Esophagus muscularis mucosa (tissue), 4 donors: ENCODE results near the gene PPIF. TPM values are rescaled to one million over a fixed set of nuclear protein-coding genes. Genes with fewer than 3 reads are reported as not detected.

Source experiments
- DNase-seq: peaks from one replicate; pipeline ENCODE4 v3.0.0-alpha.2; 2017; ENCODE audit errors: extremely low spot score
- H3K27ac ChIP-seq, 4 donors: fragments of 200-600 bp; sonication (generic); replicated peaks in 1 of 4; 1 replicate in 3 of 4; 2 replicates in 1 of 4; pipeline ENCODE4 v1.5.1; 2016 to 2019; ENCODE audit warnings: mild to moderate bottlenecking in 1 of 4
- H3K27me3 ChIP-seq, 4 donors: fragments of 200-600 bp; sonication (generic); one replicate each; pipeline versions ENCODE4 v1.5.1 to v1.6.0; 2016 to 2019
- H3K36me3 ChIP-seq, 4 donors: fragments of 200-600 bp; sonication (generic); one replicate each; pipeline ENCODE4 v1.5.1; 2016 to 2019
- H3K4me1 ChIP-seq, 4 donors: fragments of 200-600 bp; sonication (generic); one replicate each; pipeline ENCODE4 v1.5.1; 2016 to 2019
- H3K4me3 ChIP-seq, 4 donors: fragments of 200-600 bp; sonication (generic); 1 replicate in 2 of 4; 2 replicates in 2 of 4; pipeline ENCODE4 v1.5.1; 2016 to 2019; ENCODE audit warnings: mild to moderate bottlenecking in 4 of 4, moderate library complexity in 1 of 4
- H3K9me3 ChIP-seq, 4 donors: fragments of 200-600 bp; sonication (generic); 1 replicate in 3 of 4; 2 replicates in 1 of 4; pipeline ENCODE4 v1.5.1; 2016 to 2019
- EP300 ChIP-seq: sonication (generic); formaldehyde crosslinking; IDR thresholded peaks from one replicate; pipeline ENCODE4 v1.6.1; 2017; ENCODE audit warnings: antibody characterized with exemption
- POLR2A ChIP-seq: fragments of 450-650 bp; IDR thresholded peaks from one replicate; pipeline ENCODE4 v1.6.1; 2017; ENCODE audit warnings: antibody characterized with exemption, moderate library complexity, mild to moderate bottlenecking, low read depth
- POLR2AphosphoS5 ChIP-seq, 2 donors: sonication (generic); formaldehyde crosslinking; IDR thresholded peaks; one replicate each; pipeline ENCODE4 v1.6.1; 2017; ENCODE audit warnings: antibody characterized with exemption in 2 of 2
- WGBS: methylation state at CpG from one replicate; pipeline ENCODE4 v1.1.5; 2018; 5-methylcytosine and 5-hydroxymethylcytosine counted together
- intact Hi-C: fragments of 100-400 bp; cut with DNase I; formaldehyde crosslinking; loops from one replicate; pipeline ENCODE4 v1.15.1; 2023
- total RNA-seq, 4 donors: library from RNA; depleted of rRNA; stranded (reverse); fragments of >200 nt; gene quantifications; one replicate each; pipeline versions ENCODE4 v1.1.0 to v1.2.1, GENCODE V29; 2016
- TF ChIP-seq, protein P1 (sequence below), 3 experiments: fragments of 200-600 bp in 2 of 3; fragments of 450-650 bp in 1 of 3; sonication (generic) in 2 of 3; IDR thresholded peaks; one replicate each; pipeline ENCODE4 v1.5.1; 2017 to 2019; ENCODE audit warnings: antibody characterized with exemption in 3 of 3, mild to moderate bottlenecking in 2 of 3, moderate library complexity in 1 of 3

PPIF gene
- total RNA-seq, 4 donors from 2014 or later, result 19.5 to 42.2 (median 24.4) TPM

DNA sequence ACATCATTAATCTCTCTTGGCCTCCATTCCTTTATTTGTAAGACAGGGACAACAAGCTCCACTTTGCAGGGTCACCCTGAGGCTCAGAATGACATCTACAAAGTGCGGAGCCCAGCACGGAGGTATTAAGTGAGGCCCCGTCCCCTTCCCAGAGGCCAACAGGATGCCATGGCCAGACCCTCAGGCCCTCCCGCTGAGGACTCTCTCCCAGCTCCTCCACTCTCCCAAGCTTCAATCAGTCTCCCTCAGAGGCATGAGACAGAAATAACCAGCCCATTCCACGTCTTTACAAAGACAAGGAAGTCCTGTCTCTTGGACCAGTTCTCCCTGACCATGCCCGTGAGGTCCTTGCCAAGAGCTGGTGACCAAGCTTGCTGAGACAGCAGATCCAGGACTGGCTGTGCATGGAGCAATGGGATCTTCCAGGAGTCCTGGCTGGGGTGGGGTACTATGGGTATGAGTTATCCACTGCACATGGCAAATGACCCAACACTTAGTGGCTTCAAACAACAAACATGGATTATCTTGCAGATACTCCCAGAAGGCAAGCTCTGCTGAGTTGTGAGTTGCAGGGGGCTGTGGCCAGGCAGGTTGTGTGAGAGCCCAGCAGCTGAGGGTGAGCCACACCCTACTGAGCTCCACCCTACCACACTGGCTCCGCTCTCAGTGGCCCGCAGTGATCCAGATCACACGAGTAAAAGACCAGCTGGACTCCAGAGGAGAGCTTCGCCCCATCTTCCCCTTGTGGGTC, 4.3 kb upstream of the PPIF start:
- H3K27ac ChIP-seq, result no peak overlapping the region
- TF ChIP-seq, protein P1, sequence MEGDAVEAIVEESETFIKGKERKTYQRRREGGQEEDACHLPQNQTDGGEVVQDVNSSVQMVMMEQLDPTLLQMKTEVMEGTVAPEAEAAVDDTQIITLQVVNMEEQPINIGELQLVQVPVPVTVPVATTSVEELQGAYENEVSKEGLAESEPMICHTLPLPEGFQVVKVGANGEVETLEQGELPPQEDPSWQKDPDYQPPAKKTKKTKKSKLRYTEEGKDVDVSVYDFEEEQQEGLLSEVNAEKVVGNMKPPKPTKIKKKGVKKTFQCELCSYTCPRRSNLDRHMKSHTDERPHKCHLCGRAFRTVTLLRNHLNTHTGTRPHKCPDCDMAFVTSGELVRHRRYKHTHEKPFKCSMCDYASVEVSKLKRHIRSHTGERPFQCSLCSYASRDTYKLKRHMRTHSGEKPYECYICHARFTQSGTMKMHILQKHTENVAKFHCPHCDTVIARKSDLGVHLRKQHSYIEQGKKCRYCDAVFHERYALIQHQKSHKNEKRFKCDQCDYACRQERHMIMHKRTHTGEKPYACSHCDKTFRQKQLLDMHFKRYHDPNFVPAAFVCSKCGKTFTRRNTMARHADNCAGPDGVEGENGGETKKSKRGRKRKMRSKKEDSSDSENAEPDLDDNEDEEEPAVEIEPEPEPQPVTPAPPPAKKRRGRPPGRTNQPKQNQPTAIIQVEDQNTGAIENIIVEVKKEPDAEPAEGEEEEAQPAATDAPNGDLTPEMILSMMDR (IDR thresholded peaks at IDR 0.05), result no peak
- TF ChIP-seq POLR2A (no peak), EP300 (no peak), POLR2AphosphoS5 (IDR thresholded peaks at IDR 0.05) (no peak)

DNA sequence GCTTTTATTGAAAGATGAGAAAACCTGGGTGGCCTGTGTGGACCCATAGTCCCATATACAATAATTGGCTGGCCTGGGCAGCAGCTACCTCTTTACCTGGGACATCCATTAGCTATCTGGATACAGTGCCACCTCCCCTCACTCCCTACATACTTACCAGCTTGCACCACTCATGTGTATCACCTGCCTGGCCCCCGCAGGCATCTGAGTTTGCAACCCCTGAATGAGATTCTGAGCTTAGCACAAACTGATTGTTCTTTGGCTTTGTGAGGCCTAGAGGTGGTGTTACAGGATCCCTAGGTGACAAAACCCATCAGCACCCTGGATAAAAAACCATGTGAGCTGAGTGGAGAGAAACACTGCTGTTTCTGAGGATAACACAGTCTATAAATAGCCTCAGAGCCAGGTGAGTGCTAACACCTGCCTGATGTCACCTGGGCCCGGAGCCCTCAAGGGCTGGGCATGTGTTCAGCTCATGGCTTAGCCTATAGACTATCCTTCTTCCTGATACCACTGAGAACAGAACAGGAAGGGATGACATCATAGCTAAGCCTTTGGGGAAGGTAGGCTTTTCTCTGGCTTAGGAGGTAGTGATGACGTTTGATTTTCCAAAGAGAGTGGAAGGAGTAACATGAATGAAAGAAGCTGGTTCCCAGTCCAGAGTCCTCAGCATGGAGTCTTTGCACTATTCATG, 2.6 kb upstream of the PPIF start:
- H3K4me1 ChIP-seq, result peaks cover 24 to 63% (median 40%) of the 10 kb centered on the region in 4 donors
- no peak overlapping the region for H3K27ac ChIP-seq
- intact Hi-C loops, result no loop called here
- H3K27me3 ChIP-seq, result no peaks in the 10 kb centered on the region
- 75% methylated on average over 2 of the region's 3 CpGs for WGBS
- H3K9me3 ChIP-seq, result no peaks in the 10 kb centered on the region
- no peak for DNase-seq
- no peak overlapping the region for H3K4me3 ChIP-seq
- TF ChIP-seq EP300 (no peak), POLR2A (no peak), POLR2AphosphoS5 (IDR thresholded peaks at IDR 0.05) (no peak)
- TF ChIP-seq, protein P1 (IDR thresholded peaks at IDR 0.05), result no peak
- H3K36me3 ChIP-seq, result peaks cover 2 to 7% (median 5%) of the 10 kb centered on the region in 4 donors

More for the DNA sequence above, 4.3 kb upstream of the PPIF start:
- Histone ChIP-seq H3K4me1 (peaks cover 11 to 46% (median 24%) of the 10 kb centered on the region in 4 donors), H3K27me3 (no peaks in the 10 kb centered on the region), H3K36me3 (no peaks in the 10 kb centered on the region), H3K9me3 (no peaks in the 10 kb centered on the region), H3K4me3 (no peak overlapping the region)
- DNase-seq, result no peak
- 82% methylated on average over 3 of the region's 10 CpGs for WGBS
- intact Hi-C loops, result no loop called here

DNA sequence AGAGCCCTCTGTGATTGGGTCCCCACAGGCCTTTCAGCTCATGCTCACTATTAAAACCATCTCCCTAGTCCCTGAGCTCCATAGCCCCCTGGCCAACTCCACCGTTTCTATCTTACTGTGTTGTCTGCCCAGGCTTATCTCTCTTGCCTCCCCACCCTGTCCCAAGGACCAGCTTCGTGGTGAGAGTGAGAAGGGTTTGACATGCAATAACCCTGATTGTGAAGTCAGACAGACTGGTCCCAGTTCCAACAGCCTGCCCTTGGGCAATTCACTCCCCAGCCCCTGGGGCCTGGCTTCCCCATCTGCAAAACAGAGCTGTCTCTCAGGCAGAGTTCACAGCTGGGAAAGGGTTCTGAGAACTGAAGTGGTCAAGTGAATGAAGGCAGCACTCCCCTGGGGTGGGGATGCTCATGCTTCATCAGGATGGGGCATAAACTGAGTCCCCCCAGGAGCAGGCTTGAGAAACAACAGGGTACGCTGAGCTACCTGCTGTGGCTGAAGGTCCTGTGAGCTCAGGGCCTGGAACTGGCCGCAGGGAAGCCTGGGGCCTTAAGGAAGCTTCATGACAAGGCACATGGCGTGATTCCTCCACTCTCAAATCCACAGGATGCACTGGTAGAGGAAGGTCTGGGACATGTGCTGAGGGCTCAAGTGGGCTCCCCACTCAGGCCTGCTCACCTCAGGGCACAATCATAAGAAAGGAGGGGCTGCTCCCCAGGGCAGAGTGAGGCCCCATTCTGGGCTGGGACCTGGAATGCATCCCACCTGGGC, 1.8 kb upstream of the PPIF start:
- H3K4me1 ChIP-seq, result peaks cover 24 to 64% (median 43%) of the 10 kb centered on the region in 4 donors
- whole genome bisulfite sequencing, result 87% methylated on average over 5 of the region's 5 CpGs
- intact Hi-C loops, result no loop called here

DNA sequence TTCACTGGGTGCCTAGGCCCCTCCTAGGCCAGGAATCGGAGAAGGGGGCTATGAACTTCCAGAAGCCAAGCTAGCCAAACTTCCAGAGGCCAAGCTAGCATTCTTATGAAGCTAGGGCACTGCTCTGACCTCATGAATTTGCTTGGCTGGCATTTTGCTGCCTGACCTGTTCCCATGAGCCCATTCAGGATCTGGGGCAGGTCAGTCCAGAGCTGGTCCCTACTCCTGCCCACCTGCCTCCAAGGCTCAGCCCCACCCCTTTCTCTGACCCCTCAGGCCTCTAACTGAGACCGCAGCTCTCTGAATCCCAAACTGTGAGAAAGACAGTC, 1.3 kb upstream of the PPIF start:
- H3K4me1 ChIP-seq, result peaks cover 21 to 58% (median 43%) of the 10 kb centered on the region in 4 donors
- 100% methylated on average over 2 of the region's 2 CpGs for WGBS
- no peaks in the 10 kb centered on the region for H3K27me3 ChIP-seq
- DNase-seq, result no peak
- no peaks in the 10 kb centered on the region for H3K9me3 ChIP-seq
- no peak overlapping the region for H3K27ac ChIP-seq
- H3K36me3 ChIP-seq, result peaks cover 15 to 21% (median 19%) of the 10 kb centered on the region in 4 donors
- no peak overlapping the region for H3K4me3 ChIP-seq
- TF ChIP-seq POLR2A, result no peak
- TF ChIP-seq EP300, result no peak
- TF ChIP-seq, protein P1 (IDR thresholded peaks at IDR 0.05), result no peak
- no peak for TF ChIP-seq POLR2AphosphoS5 (IDR thresholded peaks at IDR 0.05)
- intact Hi-C loops, result no loop called here

More for the DNA sequence above, 1.8 kb upstream of the PPIF start:
- Histone ChIP-seq H3K9me3 (no peaks in the 10 kb centered on the region), H3K27ac (no peak overlapping the region), H3K27me3 (no peaks in the 10 kb centered on the region), H3K4me3 (no peak overlapping the region), H3K36me3 (peaks cover 10 to 15% (median 13%) of the 10 kb centered on the region in 4 donors)
- TF ChIP-seq POLR2AphosphoS5 (IDR thresholded peaks at IDR 0.05), result no peak
- no peak for TF ChIP-seq POLR2A
- TF ChIP-seq, protein P1 (IDR thresholded peaks at IDR 0.05), result no peak
- no peak for TF ChIP-seq EP300
- no peak for DNase-seq
